NCI-H446 (cell line): ENCODE results near the gene APOBEC4.
A peak's percentile ranks its signal among the peaks of the same experiment; 100 is the strongest.
"Not testable (repeated sequence)": the region's sequence is repeated elsewhere in the genome, so short reads cannot be mapped to it uniquely, and the experiment has no call there.

ENCODE experiments used
- DNase-seq, 2 experiments: peaks; one replicate each; lab custom pipeline; 2025; lab: John Stamatoyannopoulos, UW

Gene APOBEC4

DNA sequence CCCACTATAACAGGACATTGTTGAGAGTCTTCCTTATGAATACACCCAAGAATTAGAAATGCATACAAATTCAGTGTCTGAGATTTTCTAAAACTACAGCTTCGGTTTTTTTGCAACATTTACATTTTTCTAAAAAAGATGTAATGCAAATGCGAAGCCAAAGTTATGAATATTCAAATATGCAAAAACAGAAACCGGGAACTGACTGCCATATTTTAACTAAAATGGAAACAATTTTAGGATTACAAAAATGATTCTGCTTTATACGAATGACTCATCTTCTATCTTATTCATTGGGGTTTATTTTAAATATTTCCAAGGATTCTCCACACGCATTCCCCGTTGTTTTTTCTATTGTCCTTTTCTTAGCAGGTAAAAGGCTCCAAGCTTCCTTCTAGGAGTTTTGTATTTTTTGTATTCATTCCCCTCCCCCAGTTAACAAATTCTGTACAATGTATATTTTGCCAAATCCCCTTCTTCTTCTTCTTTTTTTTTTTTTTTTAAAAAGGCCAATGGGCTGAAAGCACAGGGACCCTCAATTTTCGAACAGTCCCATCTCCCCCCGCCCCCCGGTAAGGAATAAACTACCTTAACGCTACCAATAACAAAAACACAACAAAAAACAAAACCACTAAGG, 18.6 kb downstream of the APOBEC4 start:
- no peak for DNase-seq

DNA sequence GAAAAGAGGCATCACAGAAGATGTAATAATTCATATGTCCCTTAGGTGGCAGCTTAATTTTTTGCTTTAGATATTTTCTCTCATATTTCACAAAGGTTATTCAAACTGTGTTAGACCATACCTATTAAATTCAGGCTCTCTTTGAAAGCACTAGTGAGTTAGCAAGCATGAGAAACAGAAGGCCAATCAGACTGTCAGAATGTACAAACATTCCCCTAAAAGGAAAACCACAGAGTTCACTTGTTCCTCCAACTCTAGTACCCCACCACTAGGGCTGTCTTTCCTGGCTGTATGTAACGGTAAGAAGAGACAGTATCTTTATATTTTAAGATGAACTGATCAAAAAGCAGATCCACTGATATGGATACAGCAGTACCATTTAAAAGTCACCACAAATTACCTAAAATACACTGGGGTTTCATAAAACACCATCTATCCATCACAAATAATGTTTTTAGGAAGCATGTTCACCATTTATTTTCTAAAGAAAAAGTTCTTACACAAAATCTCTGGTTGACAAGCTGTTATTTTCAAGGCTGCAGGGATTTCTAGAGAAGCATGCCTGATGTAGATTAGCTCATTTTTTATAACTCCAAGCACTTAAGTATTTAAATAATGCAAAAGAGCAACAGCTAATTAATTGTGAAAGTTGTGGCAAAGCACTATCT, 19.3 kb downstream of the APOBEC4 start:
- DNase-seq, result peak; percentile 63 to 70

DNA sequence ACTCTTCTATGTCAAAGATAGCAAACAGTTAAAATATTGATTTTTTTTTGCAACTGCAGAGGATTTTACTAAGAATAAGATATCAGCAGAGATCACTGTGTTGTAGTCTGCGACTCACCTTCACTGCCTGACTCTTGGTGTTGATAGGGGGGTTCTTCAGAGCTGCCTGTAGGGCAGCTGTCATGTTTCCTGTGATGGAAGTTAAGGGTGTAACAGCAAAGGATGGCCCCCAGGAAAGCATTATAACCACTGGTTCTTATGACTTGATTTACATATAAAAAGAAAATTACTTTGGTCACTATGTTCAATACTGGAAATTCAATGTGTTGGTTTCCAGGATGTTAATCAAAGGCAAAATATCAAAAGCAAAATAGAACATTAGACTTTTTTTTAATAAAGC, 20.2 kb downstream of the APOBEC4 start:
- DNase-seq, result no peak

DNA sequence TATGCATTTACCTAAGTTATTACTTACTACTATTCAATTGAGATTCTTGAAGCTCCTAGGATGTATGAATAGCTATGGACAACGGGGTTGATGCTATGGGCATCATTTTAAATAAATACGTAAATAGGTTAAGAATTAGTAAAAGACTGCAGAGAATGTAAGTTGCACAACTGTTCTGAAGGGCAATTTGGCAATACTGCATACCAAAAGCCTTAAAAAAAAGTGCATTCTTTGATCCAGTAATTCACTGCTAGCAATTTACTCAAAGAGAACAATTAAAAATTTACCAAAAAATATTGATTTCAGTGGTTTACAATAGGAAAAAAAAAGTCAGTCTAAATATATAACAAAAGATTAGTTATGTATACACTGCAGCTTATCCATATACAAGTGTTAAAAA, 21.0 kb downstream of the APOBEC4 start:
- no peak for DNase-seq

DNA sequence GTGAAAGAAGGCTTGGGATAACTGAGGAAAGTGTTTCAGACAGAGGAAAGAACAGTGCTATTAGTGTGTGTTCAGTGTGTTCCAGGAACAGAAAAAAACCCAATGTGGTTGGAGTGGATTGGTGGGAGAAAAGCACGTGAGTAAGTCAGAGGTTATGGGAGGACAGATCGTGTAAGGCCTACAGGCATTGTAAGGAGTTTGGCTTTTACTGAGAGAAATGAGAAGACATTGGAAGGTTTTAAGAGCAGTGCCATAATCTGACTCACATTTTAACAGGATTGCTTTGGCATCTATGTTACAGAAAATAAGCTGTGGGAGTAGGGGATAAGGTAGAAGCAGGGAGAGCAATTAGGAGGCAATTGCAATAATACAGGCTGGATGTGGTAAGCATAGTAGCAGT, 22.4 kb downstream of the APOBEC4 start:
- no peak for DNase-seq

DNA sequence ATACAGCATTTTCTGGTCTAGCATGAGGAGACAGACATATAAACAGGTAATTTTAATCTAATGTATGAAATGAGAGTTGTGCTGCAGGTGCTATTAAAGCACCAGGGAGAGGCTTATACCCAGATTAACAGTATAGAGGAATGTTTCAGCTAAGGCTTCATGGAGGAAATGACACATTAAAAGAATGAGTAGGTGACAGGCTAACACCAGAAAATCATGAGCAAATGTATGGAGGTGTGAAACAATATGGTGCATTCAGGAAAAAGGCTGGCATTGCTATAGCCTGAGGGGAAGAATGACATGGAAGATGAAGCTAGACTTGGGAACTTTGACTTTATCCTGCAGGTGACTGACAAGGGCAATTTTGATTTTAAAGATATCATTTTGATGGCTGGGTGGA, 24.6 kb downstream of the APOBEC4 start:
- no peak for DNase-seq

DNA sequence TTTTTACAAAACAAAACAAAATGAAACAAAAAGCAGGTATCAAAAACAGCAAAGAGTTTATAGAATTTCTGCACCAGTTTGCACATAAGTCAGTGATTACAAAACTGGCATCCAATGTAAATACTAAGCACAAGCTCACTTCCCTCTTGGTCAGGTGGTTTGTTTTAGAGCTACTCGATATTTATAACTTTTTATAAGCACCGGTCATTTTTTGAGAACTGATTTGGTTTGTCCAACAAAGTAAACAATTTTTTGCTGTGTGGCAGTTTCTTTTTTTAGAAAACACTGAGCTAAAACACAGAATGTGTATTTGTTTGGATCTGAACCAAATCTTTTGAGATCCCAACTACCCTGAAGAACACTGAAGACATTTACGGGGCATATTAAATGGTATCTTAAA, 26.9 kb downstream of the APOBEC4 start:
- not testable (repeated sequence) for DNase-seq

DNA sequence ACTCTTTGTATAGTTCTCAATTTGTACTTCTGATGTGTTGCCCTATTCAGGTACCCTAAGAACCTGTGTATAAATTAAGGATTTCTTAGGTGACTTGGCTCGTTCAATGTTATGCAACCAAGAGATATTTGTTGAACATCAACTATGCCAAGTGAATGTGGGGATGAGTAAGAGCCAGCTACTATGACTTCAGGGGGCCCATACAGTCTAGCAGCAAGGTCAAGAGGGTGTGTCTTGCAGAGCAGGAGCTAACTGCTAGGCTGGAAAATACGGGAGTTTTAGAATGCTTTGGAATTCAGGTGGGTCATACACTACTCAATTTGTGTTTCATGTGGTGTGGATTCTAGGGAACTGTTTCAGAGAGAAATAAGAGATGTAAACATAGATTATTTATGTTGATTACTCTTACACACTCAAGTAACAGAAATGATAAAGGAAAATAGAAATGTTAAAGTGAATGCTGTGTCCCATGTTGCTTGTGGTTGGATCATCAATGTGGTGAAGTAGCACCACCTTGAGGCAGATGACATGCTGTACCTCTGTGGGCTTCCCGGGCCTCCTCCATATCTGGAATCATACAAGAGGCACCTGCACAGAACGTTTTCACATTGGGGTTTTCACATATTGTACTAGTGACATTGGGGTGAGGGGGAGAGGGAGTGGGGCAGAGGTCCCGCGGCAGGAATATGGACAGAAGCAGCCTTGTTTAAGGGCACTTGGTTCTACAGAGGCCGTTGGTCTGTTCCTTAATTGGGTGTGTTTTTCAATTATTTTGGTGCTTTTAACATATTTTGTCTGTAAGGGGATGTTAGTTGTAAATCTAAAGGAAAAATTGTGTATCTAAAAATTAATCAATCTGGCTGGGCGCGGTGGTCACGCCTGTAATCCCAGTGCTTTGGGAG, 30.0 kb downstream of the APOBEC4 start:
- peak; percentile 57 to 78 for DNase-seq

DNA sequence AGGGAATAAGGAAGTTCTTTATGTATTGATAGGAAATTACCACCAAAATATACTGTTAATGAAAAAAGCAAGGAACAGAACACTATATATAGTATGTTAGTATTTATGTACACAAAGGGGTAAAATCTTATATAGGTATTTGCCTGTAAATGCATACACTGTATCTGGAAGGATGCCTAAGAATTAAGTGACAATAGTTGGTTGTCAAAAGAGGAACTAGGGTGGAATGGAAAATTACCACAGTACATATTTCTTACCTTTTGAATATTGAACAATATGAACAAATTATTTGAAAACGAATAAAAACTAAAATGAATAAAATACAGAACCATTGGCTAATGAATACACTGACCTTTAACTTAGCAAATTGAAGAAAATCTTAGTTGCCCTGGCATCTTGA, 31.1 kb downstream of the APOBEC4 start:
- DNase-seq, result no peak

DNA sequence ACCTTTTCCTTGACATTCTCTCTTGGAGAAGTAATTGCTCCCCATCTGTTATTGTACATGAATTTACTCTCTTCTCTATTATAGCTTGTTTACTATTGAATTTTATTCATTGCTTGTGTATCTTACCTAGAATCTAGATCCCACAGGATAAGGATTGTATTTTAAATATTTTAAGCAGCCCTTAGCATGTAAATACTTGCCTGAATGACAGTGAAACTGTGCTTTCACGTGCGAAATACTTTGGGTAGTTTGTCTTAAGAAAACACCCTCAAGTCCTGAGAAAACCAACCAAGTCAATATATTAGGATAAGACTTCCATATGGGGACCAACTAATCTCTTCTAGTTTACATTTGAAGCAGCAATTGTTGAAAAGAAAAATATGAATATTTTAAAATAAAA, 32.8 kb downstream of the APOBEC4 start:
- DNase-seq, result no peak

DNA sequence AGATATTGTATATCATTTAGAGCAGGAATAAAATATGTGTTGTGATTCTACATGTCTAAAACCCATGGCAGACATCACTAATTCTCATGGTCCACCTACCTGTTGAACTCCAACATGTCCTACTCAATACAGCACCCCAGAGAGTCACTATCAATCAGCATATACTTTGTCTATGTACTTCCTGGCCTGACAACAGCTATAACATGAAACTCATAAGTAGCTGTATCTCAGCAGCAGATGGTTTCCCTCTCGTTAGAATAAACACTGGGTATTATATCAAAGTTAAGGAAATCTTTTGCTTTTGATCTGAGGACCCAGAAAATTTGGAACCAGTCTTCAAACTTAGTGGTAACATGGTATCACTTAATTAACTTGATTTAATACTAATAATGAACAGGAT, 33.3 kb downstream of the APOBEC4 start:
- DNase-seq, result no peak

DNA sequence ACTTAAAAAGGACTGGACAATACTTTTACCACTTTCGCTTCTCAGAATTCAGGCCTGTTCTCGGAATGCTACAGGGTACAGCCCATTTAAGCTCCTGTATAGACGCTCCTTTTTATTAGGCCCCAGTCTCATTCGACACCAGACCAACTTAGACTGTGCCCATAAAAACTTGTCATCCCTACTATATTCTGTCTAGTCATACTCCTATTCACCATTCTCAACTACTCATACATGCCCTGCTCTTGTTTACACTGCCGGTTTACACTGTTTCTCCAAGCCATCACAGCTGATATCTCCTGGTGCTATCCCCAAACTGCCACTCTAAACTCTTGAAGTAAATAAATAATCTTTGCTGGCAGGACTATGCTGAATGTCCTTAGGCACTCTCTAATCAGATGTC, 34.9 kb downstream of the APOBEC4 start:
- not testable (repeated sequence) for DNase-seq

DNA sequence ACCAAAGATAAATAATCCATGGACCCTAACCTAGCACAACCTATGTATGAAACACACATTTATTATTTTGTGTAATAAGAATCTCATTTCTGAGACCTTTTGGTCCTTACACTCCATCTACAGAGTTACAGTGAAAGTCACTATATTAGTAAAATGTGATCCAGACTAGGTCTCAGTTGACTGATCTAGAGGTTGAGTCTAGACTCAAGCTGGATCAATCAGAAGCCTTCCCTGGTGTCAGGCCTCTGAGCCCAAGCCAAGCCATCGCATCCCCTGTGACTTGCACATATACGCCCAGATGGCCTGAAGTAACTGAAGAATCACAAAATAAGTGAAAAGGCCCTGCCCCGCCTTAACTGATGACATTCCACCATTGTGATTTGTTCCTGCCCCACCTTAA, 40.1 kb downstream of the APOBEC4 start:
- not testable (repeated sequence) for DNase-seq

DNA sequence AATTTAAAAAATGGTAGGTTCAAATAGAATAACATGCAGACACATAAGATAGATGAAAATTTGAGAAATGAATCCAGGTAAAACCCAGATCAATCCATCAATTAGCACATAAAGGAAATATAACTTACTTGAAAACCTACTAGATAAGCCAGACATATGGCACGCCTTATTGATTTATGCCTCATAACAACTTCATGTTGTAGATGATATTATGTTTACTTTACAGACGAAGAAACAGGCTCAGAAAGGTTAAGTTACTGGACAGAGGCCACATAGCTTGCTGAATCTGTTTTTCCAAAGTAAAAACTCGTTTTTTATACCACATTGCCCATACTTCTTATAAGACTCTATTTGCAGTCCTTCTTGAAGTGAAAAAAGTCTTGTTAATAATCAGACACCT, 40.7 kb downstream of the APOBEC4 start:
- DNase-seq, result no peak

DNA sequence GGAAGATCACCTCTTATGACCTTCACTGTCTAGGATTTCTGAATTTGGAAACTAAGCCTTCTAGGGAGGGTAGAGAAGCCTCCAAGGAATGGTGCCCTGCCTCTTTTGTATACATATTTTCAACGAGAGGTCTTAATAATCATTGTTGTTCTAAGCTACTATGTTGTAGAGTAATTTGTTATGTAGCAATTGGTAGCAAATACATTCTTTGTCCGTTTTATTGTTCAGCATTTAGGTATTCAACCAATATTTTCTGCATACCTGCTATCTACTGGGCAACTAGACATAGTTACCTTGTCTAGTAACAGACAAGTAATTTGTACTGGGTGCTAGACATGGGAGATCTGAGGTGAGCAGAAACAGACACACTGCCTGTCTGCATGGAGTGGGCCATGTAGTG, 42.1 kb downstream of the APOBEC4 start:
- DNase-seq, result no peak

DNA sequence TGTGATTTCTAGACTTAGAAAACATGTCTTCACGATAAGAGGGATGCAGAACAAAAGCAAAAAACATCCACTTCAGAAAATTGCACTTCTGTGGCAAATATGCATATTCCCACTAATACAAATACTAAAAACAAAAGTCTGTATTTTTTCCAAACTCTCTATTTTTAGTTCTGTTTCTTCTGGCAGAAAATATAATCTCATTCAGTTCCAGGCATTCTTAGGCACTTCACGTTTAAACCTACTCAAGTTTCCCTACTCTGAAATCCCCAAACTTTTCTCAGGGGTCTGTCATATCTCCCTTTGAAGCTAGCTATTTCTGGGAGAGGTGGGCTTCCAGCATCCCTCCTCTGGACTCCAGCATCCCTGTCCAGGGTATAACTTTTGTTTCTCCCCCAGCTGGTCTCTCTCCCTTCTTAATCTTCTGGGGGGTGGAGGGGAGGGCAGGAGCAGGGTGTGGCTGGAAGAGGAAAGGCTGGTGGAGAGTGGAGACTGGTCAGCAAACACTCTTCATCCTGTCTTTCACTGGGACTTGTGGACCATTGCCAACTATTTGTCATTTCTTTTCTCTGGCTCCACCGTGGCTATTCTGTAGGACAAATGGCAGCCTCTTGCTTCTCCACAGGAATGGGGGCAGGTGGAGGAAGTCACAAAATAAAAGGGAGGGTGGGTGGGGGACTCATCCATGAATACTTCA, 43.2 kb downstream of the APOBEC4 start:
- peak in 1 of 2 experiments; percentile 48 for DNase-seq

DNA sequence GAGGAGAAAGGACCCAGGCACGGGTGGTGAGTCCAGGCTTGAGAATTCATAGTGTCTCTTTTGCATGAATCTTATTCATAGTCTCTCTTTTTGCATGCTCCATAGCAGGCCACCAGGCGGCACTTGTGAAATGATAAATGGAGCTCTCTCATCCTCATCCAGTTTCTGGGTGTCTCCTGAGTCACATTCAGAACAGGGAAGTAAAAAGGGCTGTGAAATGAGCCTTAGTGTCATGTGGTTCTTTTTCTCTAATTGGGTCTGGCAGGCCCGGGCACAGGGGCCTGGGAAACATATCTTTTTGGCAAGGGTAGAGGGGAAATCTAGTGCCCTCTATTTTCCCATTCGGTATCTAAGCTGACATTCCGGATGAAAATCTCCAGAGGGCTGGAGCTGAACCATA, 43.8 kb downstream of the APOBEC4 start:
- DNase-seq, result peak; percentile 40 to 76

DNA sequence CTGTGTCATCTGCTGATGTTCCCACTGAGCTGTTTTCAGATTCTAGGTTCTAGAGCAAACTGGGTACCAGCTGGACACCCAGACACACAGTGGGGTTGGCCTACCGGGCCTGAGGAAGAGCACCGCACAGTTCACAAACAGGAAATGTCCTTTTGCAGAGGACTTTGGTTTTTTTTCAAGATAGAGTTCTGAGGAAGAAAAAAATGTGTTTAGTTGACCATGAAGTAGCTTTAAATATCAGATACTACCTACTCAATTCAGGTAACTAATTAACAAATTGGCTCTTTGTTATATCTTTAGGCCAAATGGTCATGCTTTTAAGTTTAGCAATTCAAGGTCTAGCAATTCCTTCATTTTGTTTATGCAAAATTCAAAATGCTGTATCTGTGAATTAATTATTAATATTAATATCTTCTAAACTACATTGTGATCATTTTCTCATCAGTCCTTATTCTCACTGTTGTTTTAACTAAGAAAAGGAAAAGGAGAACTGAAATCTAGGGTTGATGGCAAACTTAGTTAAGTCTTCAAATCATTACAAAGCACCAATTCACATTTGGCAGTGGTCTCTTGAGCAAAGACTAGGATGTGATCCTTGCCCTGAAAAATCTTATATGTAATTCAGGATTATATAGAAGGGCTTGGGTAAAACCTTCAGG, 45.7 kb downstream of the APOBEC4 start:
- no peak for DNase-seq

DNA sequence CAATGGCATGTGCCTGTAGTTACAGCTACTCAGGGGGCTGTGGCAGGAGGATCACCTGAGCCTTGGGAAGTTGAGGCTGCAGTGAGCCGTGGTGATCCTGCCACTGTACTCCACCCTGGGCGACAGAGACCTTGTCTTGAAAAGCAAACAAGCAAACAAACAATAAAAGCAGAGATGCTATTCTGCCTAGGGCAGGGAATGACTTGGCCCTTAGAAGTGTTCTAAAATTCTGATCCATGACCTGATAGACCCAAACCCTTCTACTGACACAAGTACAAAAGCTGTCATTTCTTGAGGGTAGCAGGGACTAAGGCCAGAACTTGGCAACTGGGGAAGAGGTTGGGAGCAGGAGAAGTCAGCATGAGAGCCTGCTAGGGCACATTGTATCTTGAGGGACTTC, 47.2 kb downstream of the APOBEC4 start:
- DNase-seq, result no peak

DNA sequence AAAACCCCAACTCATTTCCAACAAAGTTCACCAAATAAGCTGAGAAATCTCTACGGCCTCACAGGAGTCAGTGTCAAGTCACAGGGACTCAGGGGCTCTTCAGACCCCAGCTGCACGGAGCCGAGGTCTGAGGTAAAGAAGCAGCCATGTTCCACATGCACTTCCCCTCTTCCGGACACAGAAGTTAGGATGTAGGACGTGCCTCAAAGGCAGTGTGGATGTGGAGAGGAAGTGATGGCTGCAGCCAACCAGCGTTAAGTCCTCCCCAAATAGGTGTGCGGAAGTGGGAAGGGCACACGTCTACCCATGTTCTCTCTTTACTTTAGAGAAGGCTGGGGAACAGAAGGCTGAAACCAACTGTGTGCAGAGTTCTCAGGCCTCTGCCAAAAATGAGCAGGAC, 48.3 kb downstream of the APOBEC4 start:
- DNase-seq, result no peak

DNA sequence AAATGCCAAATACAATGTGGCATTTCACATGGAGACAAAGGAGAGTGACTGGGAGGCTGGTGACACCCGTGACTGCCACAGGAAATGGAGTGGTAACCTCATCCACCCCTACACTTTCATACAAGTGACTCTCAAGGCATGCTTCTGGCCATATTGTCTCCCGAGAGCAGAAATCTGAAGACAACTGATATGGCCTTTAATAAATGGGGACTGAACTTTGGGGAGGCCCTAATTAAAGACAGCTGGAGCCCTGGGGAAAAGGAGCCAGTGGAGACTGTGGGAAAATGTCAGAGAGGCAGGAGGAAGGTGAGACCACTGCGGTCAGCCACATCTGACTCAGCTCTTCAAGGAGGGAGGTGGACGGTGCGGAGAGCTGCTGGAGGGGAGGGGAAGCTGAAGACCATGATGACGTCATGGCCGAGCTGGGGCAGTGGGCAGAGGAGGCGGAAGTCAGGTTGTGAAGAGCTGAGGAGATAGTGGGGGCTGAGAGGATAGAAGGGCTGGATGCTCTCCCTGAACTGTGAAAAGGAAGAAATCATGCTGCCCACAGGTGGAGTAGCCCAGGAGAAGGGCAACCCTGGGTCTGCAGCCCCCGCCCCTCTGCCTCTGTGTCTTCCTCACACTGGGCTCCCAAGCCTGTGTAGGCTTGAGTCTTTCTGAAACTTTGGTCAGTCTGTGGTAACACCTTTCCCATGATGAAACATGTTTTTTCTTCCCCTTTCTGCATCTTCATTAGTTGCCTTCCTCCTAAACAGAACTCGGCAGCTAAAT, 48.9 kb downstream of the APOBEC4 start:
- DNase-seq, result no peak
